Transverse colon (tissue), 4 donors: ENCODE data around the gene STAU1. TPM values are rescaled to one million over a fixed set of nuclear protein-coding genes. Genes with fewer than 3 reads are reported as not detected.

Experiments used
- DNase-seq: peaks from one replicate; pipeline ENCODE4 v3.0.0-alpha.2; 2019
- H3K27ac ChIP-seq, 4 donors: fragments of 200-600 bp; sonication (generic); 2 replicates each; pipeline ENCODE4 v1.5.1; 2016 to 2018; ENCODE audit warnings: inconsistent platforms in 4 of 4
- H3K27me3 ChIP-seq: fragments of 200-600 bp; sonication (generic); 2 replicates; pipeline ENCODE4 v1.5.1; 2017; ENCODE audit warnings: inconsistent platforms
- H3K36me3 ChIP-seq, 4 donors: fragments of 200-600 bp; sonication (generic); 2 replicates each; pipeline ENCODE4 v1.5.1; 2017 to 2019; ENCODE audit warnings: inconsistent platforms in 4 of 4
- H3K4me1 ChIP-seq, 4 donors: fragments of 200-600 bp; sonication (generic); 2 replicates each; pipeline ENCODE4 v1.5.1; 2017 to 2020; ENCODE audit warnings: inconsistent platforms in 4 of 4
- H3K4me3 ChIP-seq, 4 donors: fragments of 200-600 bp; sonication (generic); 1 replicate in 1 of 4; 2 replicates in 3 of 4; pipeline versions ENCODE4 v1.5.1 to v1.6.1; 2017 to 2019; ENCODE audit warnings: inconsistent platforms in 4 of 4
- H3K9me3 ChIP-seq, 2 donors: fragments of 200-600 bp; sonication (generic); 2 replicates each; pipeline ENCODE4 v1.5.1; 2017 to 2019; ENCODE audit warnings: inconsistent platforms in 2 of 2
- EP300 ChIP-seq: sonication (generic); formaldehyde crosslinking; IDR thresholded peaks from one replicate; pipeline ENCODE4 v1.6.1; 2017; ENCODE audit warnings: antibody characterized with exemption, low read depth
- POLR2A ChIP-seq: fragments of 450-650 bp; IDR thresholded peaks from one replicate; pipeline ENCODE4 v1.6.1; 2016; ENCODE audit warnings: antibody characterized with exemption, mild to moderate bottlenecking, moderate library complexity
- POLR2AphosphoS5 ChIP-seq, 3 donors: sonication (generic); formaldehyde crosslinking; IDR thresholded peaks; one replicate each; pipeline ENCODE4 v1.6.1; 2016; ENCODE audit warnings: antibody characterized with exemption in 3 of 3
- WGBS, 2 donors: methylation state at CpG; one replicate each; pipeline ENCODE4 v1.1.5; 2018; ENCODE audit warnings: low coverage in 1 of 2; 5-methylcytosine and 5-hydroxymethylcytosine counted together
- in situ Hi-C, 4 donors: fragments of 200-750 bp; cut with MboI; loops; one replicate each; pipeline versions ENCODE4 v1.15.0 to v1.15.1; 2017; ENCODE audit warnings: low sequenced_read_pairs in 3 of 4, low pct_ligation_motif_present in 1 of 4, low pct_unique_long_range_greater_than_20kb in 1 of 4
- intact Hi-C: fragments of 100-400 bp; cut with DNase I; formaldehyde crosslinking; loops from one replicate; pipeline ENCODE4 v1.15.1; 2023; ENCODE audit warnings: low total_unique reads
- total RNA-seq, 4 donors: library from RNA; depleted of rRNA; stranded (reverse); fragments of >200 nt; gene quantifications; one replicate each; pipeline ENCODE4 v1.1.0, GENCODE V29; 2016
- TF ChIP-seq, protein P1 (sequence below), 5 experiments: fragments of 200-600 bp in 3 of 5; fragments of 450-650 bp in 2 of 5; sonication (generic) in 3 of 5; IDR thresholded peaks; 1 replicate in 2 of 5; 2 replicates in 3 of 5; pipeline ENCODE4 v1.5.1; 2016 to 2017; ENCODE audit warnings: antibody characterized with exemption in 5 of 5, inconsistent platforms in 3 of 5, mild to moderate bottlenecking in 2 of 5, moderate library complexity in 1 of 5

STAU1 gene, protein sequence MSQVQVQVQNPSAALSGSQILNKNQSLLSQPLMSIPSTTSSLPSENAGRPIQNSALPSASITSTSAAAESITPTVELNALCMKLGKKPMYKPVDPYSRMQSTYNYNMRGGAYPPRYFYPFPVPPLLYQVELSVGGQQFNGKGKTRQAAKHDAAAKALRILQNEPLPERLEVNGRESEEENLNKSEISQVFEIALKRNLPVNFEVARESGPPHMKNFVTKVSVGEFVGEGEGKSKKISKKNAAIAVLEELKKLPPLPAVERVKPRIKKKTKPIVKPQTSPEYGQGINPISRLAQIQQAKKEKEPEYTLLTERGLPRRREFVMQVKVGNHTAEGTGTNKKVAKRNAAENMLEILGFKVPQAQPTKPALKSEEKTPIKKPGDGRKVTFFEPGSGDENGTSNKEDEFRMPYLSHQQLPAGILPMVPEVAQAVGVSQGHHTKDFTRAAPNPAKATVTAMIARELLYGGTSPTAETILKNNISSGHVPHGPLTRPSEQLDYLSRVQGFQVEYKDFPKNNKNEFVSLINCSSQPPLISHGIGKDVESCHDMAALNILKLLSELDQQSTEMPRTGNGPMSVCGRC
- 10 to 100 TPM; 66.7 to 79.7 (median 73.3) TPM for total RNA-seq

DNA sequence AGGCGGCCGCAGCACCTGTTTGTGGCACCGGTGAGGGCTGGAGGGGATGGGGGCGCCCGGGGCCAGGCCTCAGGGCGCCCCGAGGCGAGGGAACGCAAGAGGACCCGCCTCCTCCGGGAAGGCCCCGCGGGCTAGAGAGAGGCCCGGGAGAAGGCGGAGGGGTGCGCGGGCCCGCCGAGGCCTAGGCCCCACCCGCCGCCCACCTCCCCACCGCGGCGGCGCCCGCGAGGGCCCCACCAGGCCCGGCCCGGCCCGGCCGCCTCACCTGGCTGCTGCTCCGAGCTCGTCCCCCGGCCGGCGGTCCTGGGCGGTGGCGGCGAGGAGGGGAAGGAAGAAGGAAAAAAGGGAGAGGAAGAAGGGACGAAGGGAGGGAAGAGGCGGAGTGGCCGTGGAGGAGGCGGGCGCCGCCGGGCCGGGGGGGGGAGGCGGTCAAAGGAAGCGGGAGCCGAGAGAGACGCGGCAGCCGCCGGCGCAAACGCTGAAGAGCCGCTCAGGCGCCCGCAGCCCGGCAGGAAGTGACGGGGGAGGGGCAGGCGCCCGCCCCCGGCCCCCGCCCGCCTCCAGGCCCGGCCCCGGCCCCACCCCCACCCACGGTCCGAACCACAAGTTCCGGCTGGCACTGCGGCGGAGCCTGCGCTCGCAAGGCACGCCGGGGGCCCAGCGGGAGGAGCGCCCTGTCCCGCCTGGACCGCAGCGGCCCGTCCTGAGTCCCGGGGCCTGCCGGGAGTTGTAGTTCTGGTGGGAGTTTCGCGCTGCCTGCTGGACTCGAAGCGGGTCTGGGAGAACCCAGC lies at the start of gene STAU1:
TSS of gene STAU1 (minus strand) at position 484 of the 791 bp plus-strand sequence. CDS start 22,133 bp downstream, outside the sequence.
- 0 to 1% methylated on average over 9 to 61 of the region's 89 CpGs for WGBS, 2 donors
- intact Hi-C loops, result no loop called here
- Histone ChIP-seq H3K27me3 (no peaks in the 10 kb centered on the region), H3K9me3 (no peaks in the 10 kb centered on the region), H3K4me1 (peaks cover 6 to 36% (median 13%) of the 10 kb centered on the region in 4 donors), H3K36me3 (no peaks in the 10 kb centered on the region), H3K27ac (peak within 1 kb of the TSS; percentile 94 to 98 (median 97)), H3K4me3 (peak within 1 kb of the TSS; percentile 87 to 97 (median 96))
- peak; percentile 96 for DNase-seq
- in situ Hi-C loops, result no loop called here
- TF ChIP-seq, protein P1, sequence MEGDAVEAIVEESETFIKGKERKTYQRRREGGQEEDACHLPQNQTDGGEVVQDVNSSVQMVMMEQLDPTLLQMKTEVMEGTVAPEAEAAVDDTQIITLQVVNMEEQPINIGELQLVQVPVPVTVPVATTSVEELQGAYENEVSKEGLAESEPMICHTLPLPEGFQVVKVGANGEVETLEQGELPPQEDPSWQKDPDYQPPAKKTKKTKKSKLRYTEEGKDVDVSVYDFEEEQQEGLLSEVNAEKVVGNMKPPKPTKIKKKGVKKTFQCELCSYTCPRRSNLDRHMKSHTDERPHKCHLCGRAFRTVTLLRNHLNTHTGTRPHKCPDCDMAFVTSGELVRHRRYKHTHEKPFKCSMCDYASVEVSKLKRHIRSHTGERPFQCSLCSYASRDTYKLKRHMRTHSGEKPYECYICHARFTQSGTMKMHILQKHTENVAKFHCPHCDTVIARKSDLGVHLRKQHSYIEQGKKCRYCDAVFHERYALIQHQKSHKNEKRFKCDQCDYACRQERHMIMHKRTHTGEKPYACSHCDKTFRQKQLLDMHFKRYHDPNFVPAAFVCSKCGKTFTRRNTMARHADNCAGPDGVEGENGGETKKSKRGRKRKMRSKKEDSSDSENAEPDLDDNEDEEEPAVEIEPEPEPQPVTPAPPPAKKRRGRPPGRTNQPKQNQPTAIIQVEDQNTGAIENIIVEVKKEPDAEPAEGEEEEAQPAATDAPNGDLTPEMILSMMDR (IDR thresholded peaks at IDR 0.05), result no peak
- peak; percentile 89 to 92 (median 90) for TF ChIP-seq POLR2AphosphoS5 (IDR thresholded peaks at IDR 0.05)
- TF ChIP-seq EP300, result no peak
- TF ChIP-seq POLR2A, result peak; percentile 83

DNA sequence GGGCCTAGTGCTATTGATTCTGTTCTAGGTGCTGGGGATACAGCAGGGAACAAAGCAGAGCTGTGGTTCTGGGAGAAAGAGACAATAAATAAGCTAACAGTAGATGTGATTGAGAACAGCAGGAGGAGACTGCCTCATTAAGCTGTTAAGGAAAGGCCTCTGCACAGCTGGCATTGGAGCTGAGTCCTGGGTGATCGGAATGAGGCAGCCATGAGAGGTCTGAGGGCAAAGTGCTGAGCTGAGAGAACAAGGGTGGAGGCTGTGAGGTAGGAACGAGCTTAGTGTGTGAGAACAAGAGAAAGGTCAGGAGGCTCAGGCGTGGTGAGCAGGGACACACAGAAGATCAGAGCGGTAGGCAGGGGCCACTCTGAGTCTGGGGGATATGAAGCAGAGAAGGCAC lies 49.4 kb upstream of the STAU1 start:
- Histone ChIP-seq H3K27ac (no peak overlapping the region), H3K36me3 (peaks cover 0 to 62% (median 30%) of the 10 kb centered on the region in 4 donors)

DNA sequence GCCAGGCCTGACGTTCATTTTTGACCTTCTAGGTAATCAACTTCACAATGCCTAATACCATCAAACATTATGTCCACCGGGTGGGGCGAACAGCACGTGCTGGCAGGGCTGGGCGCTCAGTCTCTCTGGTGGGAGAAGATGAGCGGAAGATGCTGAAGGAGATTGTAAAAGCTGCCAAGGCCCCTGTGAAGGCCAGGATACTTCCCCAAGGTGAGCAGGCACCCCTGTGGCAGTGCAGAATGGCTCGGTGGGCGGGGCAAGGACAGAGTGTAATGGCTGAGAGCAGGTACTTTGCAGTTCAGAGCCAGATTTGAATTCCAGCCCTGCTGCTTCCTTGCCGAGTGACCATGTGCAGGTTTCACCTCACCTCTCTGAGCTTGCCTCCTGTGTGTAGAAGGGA lies 48.2 kb upstream of the STAU1 start:
- Histone ChIP-seq H3K36me3 (peaks cover 0 to 61% (median 29%) of the 10 kb centered on the region in 4 donors), H3K9me3 (no peaks in the 10 kb centered on the region), H3K27me3 (no peaks in the 10 kb centered on the region), H3K4me3 (no peak overlapping the region), H3K4me1 (no peaks in the 10 kb centered on the region), H3K27ac (no peak overlapping the region)
- in situ Hi-C loops, result no loop called here
- TF ChIP-seq EP300 (no peak), POLR2A (no peak), POLR2AphosphoS5 (IDR thresholded peaks at IDR 0.05) (no peak)
- TF ChIP-seq, protein P1 (IDR thresholded peaks at IDR 0.05), result no peak
- DNase-seq, result no peak
- WGBS, 2 donors, result 84 to 100% methylated on average over 1 to 9 of the region's 9 CpGs
- intact Hi-C loops, result no loop called here

More for the DNA sequence above, 49.4 kb upstream of the STAU1 start:
- intact Hi-C loops, result no loop called here
- no peaks in the 10 kb centered on the region for H3K4me1 ChIP-seq
- TF ChIP-seq EP300, result no peak
- TF ChIP-seq, protein P1 (IDR thresholded peaks at IDR 0.05), result no peak
- TF ChIP-seq POLR2AphosphoS5 (IDR thresholded peaks at IDR 0.05), result no peak
- no peak for TF ChIP-seq POLR2A
- no peaks in the 10 kb centered on the region for H3K27me3 ChIP-seq
- 37 to 74% methylated on average over 2 to 4 of the region's 4 CpGs for WGBS, 2 donors
- DNase-seq, result no peak
- no peak overlapping the region for H3K4me3 ChIP-seq
- in situ Hi-C loops, result no loop called here
- H3K9me3 ChIP-seq, result no peaks in the 10 kb centered on the region

DNA sequence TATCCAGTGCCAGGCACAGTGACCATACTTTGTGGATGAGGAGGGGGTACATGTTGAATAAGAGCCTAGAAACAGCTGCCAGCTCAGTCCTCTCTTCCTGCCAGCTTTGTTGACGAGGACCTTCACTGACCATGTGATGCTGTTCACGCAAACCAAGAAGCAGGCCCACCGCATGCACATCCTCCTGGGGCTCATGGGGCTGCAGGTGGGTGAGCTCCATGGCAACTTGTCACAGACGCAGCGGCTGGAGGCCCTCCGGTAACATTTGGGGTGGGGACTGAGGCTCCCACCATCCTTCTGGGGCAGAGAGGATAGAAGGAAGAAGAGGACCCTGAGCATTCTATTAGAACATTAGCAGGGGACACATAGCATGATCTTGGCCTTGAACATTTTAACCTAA lies 46.7 kb upstream of the STAU1 start:
- peaks cover 0 to 65% (median 31%) of the 10 kb centered on the region in 4 donors for H3K36me3 ChIP-seq
- no peak overlapping the region for H3K4me3 ChIP-seq
- no peak overlapping the region for H3K27ac ChIP-seq
- in situ Hi-C loops (no loop called here), intact Hi-C loops (no loop called here)
- TF ChIP-seq POLR2AphosphoS5 (IDR thresholded peaks at IDR 0.05) (no peak), POLR2A (no peak), EP300 (no peak)
- TF ChIP-seq, protein P1 (IDR thresholded peaks at IDR 0.05), result no peak
- no peaks in the 10 kb centered on the region for H3K4me1 ChIP-seq
- no peaks in the 10 kb centered on the region for H3K27me3 ChIP-seq
- 92% methylated on average over 6 of the region's 6 CpGs; no CpG with 5 or more reads in 1 of the 2 donors for WGBS, 2 donors
- no peaks in the 10 kb centered on the region for H3K9me3 ChIP-seq
- no peak for DNase-seq
